A673 (cell line): ENCODE measurements around the gene KRTAP10-11. TPM values are rescaled to one million over a fixed set of nuclear protein-coding genes. Genes with fewer than 3 reads are reported as not detected.
"Not testable (repeated sequence)": the region's sequence is repeated elsewhere in the genome, so short reads cannot be mapped to it uniquely, and the experiment has no call there.

Source experiments
- BruUV-seq: library from RNA; stranded (reverse); fragments of 400-500 nt; replicated peaks from 2 replicates; lab custom pipeline; 2021; lab: Mats Ljungman, UMichigan
- CTCF ChIA-PET: fragments of 300-600 bp; sonication (Branson Sonifier 250); formaldehyde crosslinking; loops from one replicate; lab custom pipeline; 2022; ENCODE audit warnings: antibody characterized with exemption; lab: Charles Lee
- POLR2A ChIA-PET: fragments of 300-600 bp; sonication (Branson Sonifier 250); formaldehyde crosslinking; loops from one replicate; lab custom pipeline; 2022; ENCODE audit warnings: antibody characterized with exemption; ENCODE audit not compliant: low non-redundant PET; lab: Charles Lee
- DNase-seq: peaks from one replicate; pipeline ENCODE4 v3.0.0-alpha.2; 2015; ENCODE audit warnings: low spot score
- H3K27ac ChIP-seq: fragments of 200-600 bp; sonication (generic); 2 replicates; pipeline ENCODE4 v1.5.1; 2016; ENCODE audit warnings: mixed run types, low read depth, mild to moderate bottlenecking, mixed read lengths, antibody characterized with exemption, low read length; ENCODE audit not compliant: poor library complexity, severe bottlenecking
- H3K27me3 ChIP-seq: fragments of 200-600 bp; sonication (generic); replicated peaks from 2 replicates; pipeline ENCODE4 v1.6.1; 2017; ENCODE audit warnings: mixed run types, low read depth, mild to moderate bottlenecking, mixed read lengths, antibody characterized with exemption, low read length; ENCODE audit not compliant: insufficient read depth, poor library complexity
- H3K36me3 ChIP-seq: fragments of 200-600 bp; sonication (generic); 2 replicates; pipeline ENCODE4 v1.6.1; 2016; ENCODE audit warnings: mixed run types, mild to moderate bottlenecking, mixed read lengths, antibody characterized with exemption, low read length; ENCODE audit not compliant: insufficient read depth, poor library complexity, severe bottlenecking
- H3K4me1 ChIP-seq: fragments of 200-600 bp; sonication (generic); 2 replicates; pipeline ENCODE4 v1.6.1; 2017; ENCODE audit warnings: mixed run types, mild to moderate bottlenecking, mixed read lengths, antibody characterized with exemption, low read length; ENCODE audit not compliant: insufficient read depth, poor library complexity, severe bottlenecking
- H3K4me3 ChIP-seq: fragments of 200-600 bp; sonication (generic); 2 replicates; pipeline ENCODE4 v1.5.1; 2016; ENCODE audit warnings: low read depth, mixed run types, mild to moderate bottlenecking, mixed read lengths, low read length; ENCODE audit not compliant: poor library complexity, severe bottlenecking
- H3K9me3 ChIP-seq: fragments of 200-600 bp; sonication (generic); 2 replicates; pipeline ENCODE4 v1.6.1; 2016; ENCODE audit warnings: mixed run types, low read depth, mild to moderate bottlenecking, mixed read lengths, antibody characterized with exemption, low read length; ENCODE audit not compliant: poor library complexity, severe bottlenecking
- CTCF ChIP-seq: fragments of 300-800, 200-600 bp; sonication (generic); conservative IDR thresholded peaks from 2 replicates; pipeline ENCODE4 v1.5.1; 2017; ENCODE audit warnings: low read depth, mild to moderate bottlenecking, antibody characterized with exemption, low read length, moderate library complexity, mixed read lengths
- EZH2 ChIP-seq: fragments of 200-600 bp; sonication (generic); IDR thresholded peaks from 2 replicates; pipeline ENCODE4 v1.6.1; 2017; ENCODE audit warnings: borderline replicate concordance, low read depth, mild to moderate bottlenecking, mixed read lengths, antibody characterized with exemption, low read length; ENCODE audit not compliant: poor library complexity, severe bottlenecking
- intact Hi-C: fragments of 100-400 bp; cut with micrococcal nuclease; formaldehyde crosslinking; loops from one replicate; pipeline ENCODE4 v1.10.0; 2022; ENCODE audit not compliant: unreplicated experiment
- total RNA-seq: library from RNA; stranded (reverse); gene quantifications from 2 replicates; pipeline ENCODE4 v1.2.3, GENCODE V29; 2021

The KRTAP10-11 gene
- total RNA-seq, 1 experiment from 2014 or later = not detected

DNA sequence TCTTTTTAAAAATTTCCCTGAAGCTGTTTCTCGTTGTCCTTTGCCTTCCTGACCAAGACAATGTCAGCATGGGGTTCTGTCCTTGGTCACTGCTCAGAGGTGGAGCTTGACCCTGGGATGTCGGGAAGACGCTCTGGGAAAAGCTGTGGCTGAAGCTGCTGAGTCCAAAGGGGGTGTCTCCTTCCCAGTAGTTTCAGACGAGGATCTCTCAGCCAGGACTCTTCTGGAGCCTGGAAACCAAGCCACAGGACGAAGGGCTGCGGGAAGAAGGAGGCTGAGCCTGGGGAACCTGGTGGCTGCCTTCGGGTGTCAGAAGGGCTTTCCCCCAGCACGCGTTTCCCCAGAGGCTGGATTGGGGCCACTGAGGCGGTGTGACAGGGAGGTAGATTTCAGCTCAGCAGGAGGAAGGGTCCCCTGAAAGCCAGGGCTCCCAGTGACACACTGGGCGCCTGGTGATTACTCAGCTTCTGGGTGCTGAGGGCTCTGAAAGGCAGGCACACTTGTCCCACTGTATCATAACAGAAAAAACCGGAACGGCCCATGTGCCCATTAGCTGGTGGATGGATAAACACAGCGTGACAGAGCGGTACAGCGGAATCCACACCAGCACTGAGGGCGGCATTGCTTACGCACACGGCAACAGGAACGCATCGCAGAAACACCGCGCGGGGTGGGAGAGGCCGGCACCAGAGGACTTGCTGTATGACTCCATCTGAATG is 40.8 kb downstream of the KRTAP10-11 start:
- Histone ChIP-seq H3K27me3 (no peaks in the 10 kb centered on the region), H3K4me1 (peaks cover 4% of the 10 kb centered on the region), H3K9me3 (peaks cover under 1% of the 10 kb centered on the region), H3K4me3 (no peak overlapping the region), H3K27ac (peak overlapping the region; percentile 15), H3K36me3 (no peaks in the 10 kb centered on the region)
- TF ChIP-seq EZH2 (no peak), CTCF (no peak)
- ChIA-PET POLR2A (no interaction called here), CTCF (no interaction called here)
- intact Hi-C loops = no loop called here
- no peak for DNase-seq
- BruUV-seq = no TSS peak

DNA sequence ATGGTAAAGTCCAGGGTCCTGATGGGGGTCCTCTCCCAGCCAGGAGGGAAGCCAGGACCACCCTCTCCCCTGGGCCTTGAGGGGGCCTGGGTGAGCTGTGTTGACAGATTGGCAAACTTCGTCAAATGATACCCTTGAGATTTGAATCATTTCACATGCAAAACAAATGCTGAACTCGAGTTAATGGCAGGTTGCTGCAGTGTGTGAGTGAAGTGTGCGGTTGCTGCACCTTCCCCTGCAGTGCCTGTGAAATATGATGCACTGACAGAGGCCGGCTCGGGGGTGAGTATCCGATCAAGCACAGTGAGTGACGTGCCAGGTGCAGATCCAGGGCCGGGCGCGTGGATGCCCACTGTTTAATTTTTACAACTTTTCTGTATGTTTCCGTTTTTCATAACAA is 41.5 kb downstream of the KRTAP10-11 start:
- no peaks in the 10 kb centered on the region for H3K27me3 ChIP-seq
- no peak for DNase-seq
- ChIA-PET POLR2A (no interaction called here), CTCF (no interaction called here)
- TF ChIP-seq EZH2 = no peak
- TF ChIP-seq CTCF = no peak
- no peak overlapping the region for H3K4me3 ChIP-seq
- intact Hi-C loops = no loop called here
- H3K4me1 ChIP-seq = peaks cover 4% of the 10 kb centered on the region
- no TSS peak for BruUV-seq
- H3K36me3 ChIP-seq = no peaks in the 10 kb centered on the region
- H3K9me3 ChIP-seq = peaks cover 7% of the 10 kb centered on the region
- no peak overlapping the region for H3K27ac ChIP-seq

- CTCF ChIA-PET, H3K36me3 ChIP-seq, H3K27ac ChIP-seq, DNase-seq, BruUV-seq, POLR2A ChIA-PET, H3K4me3 ChIP-seq, H3K27me3 ChIP-seq, H3K4me1 ChIP-seq, intact Hi-C loops: not testable (repeated sequence)
- H3K9me3 ChIP-seq = peaks cover 23% of the 10 kb centered on the region
Observed at GRCh38 chr21:44689740-44690139, 43.5 kb downstream of the KRTAP10-11 start.

DNA sequence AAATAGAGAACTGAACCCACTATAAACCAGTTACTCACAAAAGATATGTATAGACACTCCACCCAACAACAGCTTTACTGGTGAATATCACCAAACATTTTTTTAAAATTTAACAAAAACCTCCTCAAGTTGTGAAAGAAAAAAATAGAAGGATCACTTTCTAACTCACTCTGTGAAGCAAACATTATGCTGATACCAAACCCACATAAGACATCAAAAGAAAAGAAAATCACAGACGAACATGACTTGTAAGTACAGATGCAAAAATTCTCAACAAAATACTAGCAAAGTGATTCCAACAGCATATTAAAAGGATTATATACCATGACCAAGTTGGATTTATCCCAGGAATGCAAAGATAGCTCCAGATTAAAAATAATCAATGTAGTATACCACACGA is 45.5 kb downstream of the KRTAP10-11 start:
- intact Hi-C loops = no loop called here
- CTCF ChIA-PET = no interaction called here
- no peak for DNase-seq
- Histone ChIP-seq H3K27ac (no peak overlapping the region), H3K9me3 (peaks cover 23% of the 10 kb centered on the region), H3K27me3 (no peaks in the 10 kb centered on the region), H3K4me3 (no peak overlapping the region), H3K4me1 (peaks cover 4% of the 10 kb centered on the region), H3K36me3 (no peaks in the 10 kb centered on the region)
- POLR2A ChIA-PET = no interaction called here
- no TSS peak for BruUV-seq
- TF ChIP-seq CTCF = no peak
- no peak for TF ChIP-seq EZH2
